ENCODE data around the gene IL22RA2.

DNA sequence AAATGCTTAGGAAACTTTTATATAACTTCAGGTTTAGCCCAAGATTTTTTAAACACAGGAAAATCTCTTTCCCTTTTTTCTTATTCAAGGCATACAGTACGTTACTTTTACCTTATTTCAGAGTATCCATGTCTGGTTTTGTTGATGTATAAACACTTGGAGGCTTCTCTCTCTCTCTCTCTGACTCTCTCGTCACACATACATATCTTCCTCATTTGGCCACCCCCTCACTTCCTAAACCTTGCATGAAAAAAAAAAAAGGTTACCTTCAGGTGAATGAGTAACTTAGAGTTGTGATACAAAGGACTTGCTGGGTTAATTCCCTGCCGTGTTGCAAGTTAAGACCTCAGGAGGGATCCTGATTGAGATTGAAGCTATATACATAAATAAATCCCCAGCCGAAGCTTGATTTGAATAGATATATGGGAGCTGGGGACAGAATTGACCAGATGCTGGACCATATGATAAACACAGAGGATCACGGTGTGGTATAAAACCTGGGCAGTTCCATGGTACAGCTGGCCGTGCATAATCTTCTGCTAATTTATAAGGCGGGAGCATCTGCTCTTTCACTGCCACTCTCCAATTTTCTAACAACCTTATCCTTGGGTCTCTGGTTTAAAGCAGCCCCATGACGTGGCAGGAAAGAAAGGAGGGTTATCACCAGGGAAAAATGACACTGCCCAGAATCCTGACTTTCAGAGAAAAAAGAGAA, 73.6 kb downstream of the IL22RA2 start:
- TF ChIP-seq JUND (IDR thresholded peaks at IDR 0.05) (no peak), EZH2phosphoT487 (IDR thresholded peaks at IDR 0.05; ENCODE audit: borderline replicate concordance, low read depth) (no peak), RCOR1 (IDR thresholded peaks at IDR 0.05; ENCODE audit: low read length) (no peak), POLR2AphosphoS5 (IDR thresholded peaks at IDR 0.05; ENCODE audit: low read depth, low read length) (no peak), FOXM1 (IDR thresholded peaks at IDR 0.05; ENCODE audit: low read depth) (no peak), TCF12 (IDR thresholded peaks at IDR 0.05) (no peak), TAF1 (IDR thresholded peaks at IDR 0.05; ENCODE audit: borderline replicate concordance, low read depth, low read length) (no peak), NFIC (IDR thresholded peaks at IDR 0.05; ENCODE audit: borderline replicate concordance) (no peak)
- TF ChIP-seq, protein P1, sequence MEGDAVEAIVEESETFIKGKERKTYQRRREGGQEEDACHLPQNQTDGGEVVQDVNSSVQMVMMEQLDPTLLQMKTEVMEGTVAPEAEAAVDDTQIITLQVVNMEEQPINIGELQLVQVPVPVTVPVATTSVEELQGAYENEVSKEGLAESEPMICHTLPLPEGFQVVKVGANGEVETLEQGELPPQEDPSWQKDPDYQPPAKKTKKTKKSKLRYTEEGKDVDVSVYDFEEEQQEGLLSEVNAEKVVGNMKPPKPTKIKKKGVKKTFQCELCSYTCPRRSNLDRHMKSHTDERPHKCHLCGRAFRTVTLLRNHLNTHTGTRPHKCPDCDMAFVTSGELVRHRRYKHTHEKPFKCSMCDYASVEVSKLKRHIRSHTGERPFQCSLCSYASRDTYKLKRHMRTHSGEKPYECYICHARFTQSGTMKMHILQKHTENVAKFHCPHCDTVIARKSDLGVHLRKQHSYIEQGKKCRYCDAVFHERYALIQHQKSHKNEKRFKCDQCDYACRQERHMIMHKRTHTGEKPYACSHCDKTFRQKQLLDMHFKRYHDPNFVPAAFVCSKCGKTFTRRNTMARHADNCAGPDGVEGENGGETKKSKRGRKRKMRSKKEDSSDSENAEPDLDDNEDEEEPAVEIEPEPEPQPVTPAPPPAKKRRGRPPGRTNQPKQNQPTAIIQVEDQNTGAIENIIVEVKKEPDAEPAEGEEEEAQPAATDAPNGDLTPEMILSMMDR (IDR thresholded peaks at IDR 0.05): no peak
- TF ChIP-seq, protein P2, sequence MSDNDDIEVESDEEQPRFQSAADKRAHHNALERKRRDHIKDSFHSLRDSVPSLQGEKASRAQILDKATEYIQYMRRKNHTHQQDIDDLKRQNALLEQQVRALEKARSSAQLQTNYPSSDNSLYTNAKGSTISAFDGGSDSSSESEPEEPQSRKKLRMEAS (IDR thresholded peaks at IDR 0.05; ENCODE audit: low read depth): no peak
- TF ChIP-seq, protein P3, sequence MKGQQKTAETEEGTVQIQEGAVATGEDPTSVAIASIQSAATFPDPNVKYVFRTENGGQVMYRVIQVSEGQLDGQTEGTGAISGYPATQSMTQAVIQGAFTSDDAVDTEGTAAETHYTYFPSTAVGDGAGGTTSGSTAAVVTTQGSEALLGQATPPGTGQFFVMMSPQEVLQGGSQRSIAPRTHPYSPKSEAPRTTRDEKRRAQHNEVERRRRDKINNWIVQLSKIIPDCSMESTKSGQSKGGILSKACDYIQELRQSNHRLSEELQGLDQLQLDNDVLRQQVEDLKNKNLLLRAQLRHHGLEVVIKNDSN (IDR thresholded peaks at IDR 0.05; ENCODE audit: borderline replicate concordance, low read depth): no peak
- TF ChIP-seq, protein P4, sequence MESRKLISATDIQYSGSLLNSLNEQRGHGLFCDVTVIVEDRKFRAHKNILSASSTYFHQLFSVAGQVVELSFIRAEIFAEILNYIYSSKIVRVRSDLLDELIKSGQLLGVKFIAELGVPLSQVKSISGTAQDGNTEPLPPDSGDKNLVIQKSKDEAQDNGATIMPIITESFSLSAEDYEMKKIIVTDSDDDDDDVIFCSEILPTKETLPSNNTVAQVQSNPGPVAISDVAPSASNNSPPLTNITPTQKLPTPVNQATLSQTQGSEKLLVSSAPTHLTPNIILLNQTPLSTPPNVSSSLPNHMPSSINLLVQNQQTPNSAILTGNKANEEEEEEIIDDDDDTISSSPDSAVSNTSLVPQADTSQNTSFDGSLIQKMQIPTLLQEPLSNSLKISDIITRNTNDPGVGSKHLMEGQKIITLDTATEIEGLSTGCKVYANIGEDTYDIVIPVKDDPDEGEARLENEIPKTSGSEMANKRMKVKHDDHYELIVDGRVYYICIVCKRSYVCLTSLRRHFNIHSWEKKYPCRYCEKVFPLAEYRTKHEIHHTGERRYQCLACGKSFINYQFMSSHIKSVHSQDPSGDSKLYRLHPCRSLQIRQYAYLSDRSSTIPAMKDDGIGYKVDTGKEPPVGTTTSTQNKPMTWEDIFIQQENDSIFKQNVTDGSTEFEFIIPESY (IDR thresholded peaks at IDR 0.05; ENCODE audit: borderline replicate concordance, low read depth): no peak
